Kidney capillary endothelial cell (primary cell): ENCODE results near the gene BRME1.

Experiments
- DNase-seq: peaks from one replicate; pipeline ENCODE4 v3.0.0-alpha.2; 2018; ENCODE audit warnings: low spot score

BRME1 gene

GRCh38 chr19:13887018-13887436 is 18.9 kb downstream of the BRME1 start:
- no peak for DNase-seq

GRCh38 chr19:13885826-13886365 is 20.0 kb downstream of the BRME1 start:
- no peak for DNase-seq

GRCh38 chr19:13884726-13885591 is 21.0 kb downstream of the BRME1 start:
- no peak for DNase-seq

GRCh38 chr19:13883516-13884064 is 22.3 kb downstream of the BRME1 start:
- DNase-seq, result no peak

- DNase-seq, result no peak
These were observed 23.1 kb downstream of the BRME1 start for GRCh38 chr19:13882836-13883235.

GRCh38 chr19:13882419-13882795 is 23.5 kb downstream of the BRME1 start:
- DNase-seq, result no peak

GRCh38 chr19:13881692-13882418 is 24.1 kb downstream of the BRME1 start:
- no peak for DNase-seq

GRCh38 chr19:13881251-13881691 is 24.6 kb downstream of the BRME1 start:
- no peak for DNase-seq

GRCh38 chr19:13880059-13881043 is 25.6 kb downstream of the BRME1 start:
- DNase-seq, result peak; percentile 95

GRCh38 chr19:13877303-13877702 is 28.6 kb downstream of the BRME1 start:
- DNase-seq, result no peak

GRCh38 chr19:13876834-13877233 is 29.1 kb downstream of the BRME1 start, which contains the start of gene NANOS3:
Gene NANOS3, plus strand, starts transcription at chr19:13877134. Its CDS starts 115 bp downstream, at chr19:13877249.
- DNase-seq, result no peak

GRCh38 chr19:13875824-13876223 is 30.1 kb downstream of the BRME1 start:
- DNase-seq, result no peak

- no peak for DNase-seq
These were observed 31.9 kb downstream of the BRME1 start for GRCh38 chr19:13873834-13874515.

GRCh38 chr19:13872695-13873389 is 33.1 kb downstream of the BRME1 start:
- DNase-seq, result no peak

GRCh38 chr19:13872339-13872694 is 33.6 kb downstream of the BRME1 start:
- DNase-seq, result no peak

- no peak for DNase-seq
These were observed 35.0 kb downstream of the BRME1 start for GRCh38 chr19:13870873-13871272.

- DNase-seq, result no peak
These were observed 36.6 kb downstream of the BRME1 start for GRCh38 chr19:13869281-13869680.

- no peak for DNase-seq
These were observed 37.3 kb downstream of the BRME1 start for GRCh38 chr19:13868663-13869062.

GRCh38 chr19:13866463-13867046 is 39.4 kb downstream of the BRME1 start:
- no peak for DNase-seq
